Neuronal stem cell (in vitro differentiated cells): ENCODE results near the gene ENOX1.
A peak's percentile ranks its signal among the peaks of the same experiment; 100 is the strongest.

ENCODE experiments used
- DNase-seq: peaks from one replicate; pipeline ENCODE4 v3.0.0-alpha.2; 2013; ENCODE audit warnings: low spot score
- H2AFZ ChIP-seq: one replicate; pipeline ENCODE4 v1.6.1; 2013; ENCODE audit warnings: mild to moderate bottlenecking, low read length, inconsistent platforms
- H2AK5ac ChIP-seq: 2 replicates; pipeline ENCODE4 v1.6.1; 2013; ENCODE audit warnings: low read depth, mild to moderate bottlenecking, inconsistent platforms, low read length, moderate library complexity, mixed read lengths
- H2BK120ac ChIP-seq: 2 replicates; pipeline ENCODE4 v1.6.1; 2013; ENCODE audit warnings: low read depth, mild to moderate bottlenecking, inconsistent platforms, low read length, moderate library complexity, mixed read lengths
- H2BK12ac ChIP-seq: one replicate; pipeline ENCODE4 v1.6.1; 2013; ENCODE audit warnings: low read length, inconsistent platforms
- H2BK15ac ChIP-seq: 2 replicates; pipeline ENCODE4 v1.6.1; 2013; ENCODE audit warnings: mild to moderate bottlenecking, low read length, inconsistent platforms, mixed read lengths
- H2BK5ac ChIP-seq: one replicate; pipeline ENCODE4 v1.6.1; 2013; ENCODE audit warnings: inconsistent platforms, mild to moderate bottlenecking, low read length, moderate library complexity
- H3K14ac ChIP-seq: one replicate; pipeline ENCODE4 v1.6.1; 2013; ENCODE audit warnings: low read length, inconsistent platforms
- H3K18ac ChIP-seq: 2 replicates; pipeline ENCODE4 v1.6.1; 2013; ENCODE audit warnings: low read length, inconsistent platforms
- H3K23ac ChIP-seq: 2 replicates; pipeline ENCODE4 v1.6.1; 2013; ENCODE audit warnings: low read depth, mild to moderate bottlenecking, mixed read lengths, low read length, inconsistent platforms; ENCODE audit not compliant: poor library complexity
- H3K27ac ChIP-seq: replicated peaks from 3 replicates; pipeline ENCODE4 v1.5.1; 2013; ENCODE audit warnings: low read length, inconsistent platforms
- H3K27me3 ChIP-seq, 3 experiments: 2 replicates each; pipeline ENCODE4 v1.6.1; 2013; ENCODE audit warnings: low read length in 3 of 3, mild to moderate bottlenecking in 2 of 3, inconsistent platforms in 1 of 3, low read depth in 1 of 3, mixed read lengths in 1 of 3, moderate library complexity in 1 of 3; ENCODE audit not compliant: control insufficient read depth in 3 of 3, insufficient read depth in 3 of 3
- H3K36me3 ChIP-seq, 2 donors: replicated peaks in 1 of 2; 2 replicates each; pipeline ENCODE4 v1.6.1; 2013; ENCODE audit warnings: low read length in 2 of 2; ENCODE audit not compliant: control insufficient read depth in 2 of 2, insufficient read depth in 2 of 2
- H3K4ac ChIP-seq: 2 replicates; pipeline ENCODE4 v1.6.1; 2013; ENCODE audit warnings: inconsistent platforms, mild to moderate bottlenecking, low read length, moderate library complexity
- H3K4me1 ChIP-seq, 2 donors: 1 replicate in 1 of 2; 2 replicates in 1 of 2; pipeline ENCODE4 v1.6.1; 2013; ENCODE audit warnings: low read length in 2 of 2, low read depth in 1 of 2; ENCODE audit not compliant: control insufficient read depth in 2 of 2, insufficient read depth in 1 of 2
- H3K4me2 ChIP-seq: one replicate; pipeline ENCODE4 v1.6.1; 2013; ENCODE audit warnings: mild to moderate bottlenecking, low read length, inconsistent platforms; ENCODE audit not compliant: insufficient read depth, poor library complexity, severe bottlenecking
- H3K4me3 ChIP-seq, 2 donors: 2 replicates each; pipeline ENCODE4 v1.5.1; 2013; ENCODE audit warnings: low read length in 2 of 2, mild to moderate bottlenecking in 2 of 2, inconsistent platforms in 1 of 2, moderate library complexity in 1 of 2
- H3K79me1 ChIP-seq: one replicate; pipeline ENCODE4 v1.6.1; 2013; ENCODE audit warnings: low read depth, mild to moderate bottlenecking, inconsistent platforms, low read length, moderate library complexity
- H3K9ac ChIP-seq: one replicate; pipeline ENCODE4 v1.6.1; 2013; ENCODE audit warnings: mild to moderate bottlenecking, low read depth, low read length, inconsistent platforms; ENCODE audit not compliant: poor library complexity
- H3K9me3 ChIP-seq, 2 donors: replicated peaks in 1 of 2; 2 replicates each; pipeline versions ENCODE3 to v1.6.1; 2013; ENCODE audit warnings: low read length in 2 of 2, mild to moderate bottlenecking in 2 of 2, inconsistent platforms in 1 of 2, low read depth in 1 of 2, mixed read lengths in 1 of 2, moderate library complexity in 1 of 2; ENCODE audit not compliant: control insufficient read depth in 2 of 2, insufficient read depth in 1 of 2
- H4K8ac ChIP-seq: one replicate; pipeline ENCODE4 v1.6.1; 2013; ENCODE audit warnings: low read depth, mild to moderate bottlenecking, inconsistent platforms, low read length, moderate library complexity
- H4K91ac ChIP-seq: one replicate; pipeline ENCODE4 v1.6.1; 2013; ENCODE audit warnings: low read length, low read depth, mild to moderate bottlenecking, inconsistent platforms; ENCODE audit not compliant: poor library complexity
- WGBS, 2 donors: extraction: QIAGEN DNeasy Blood & Tissue Kit; methylation state at CpG; one replicate each; pipeline ENCODE4 v1.1.7; 2013; ENCODE audit warnings: missing lambda C conversion rate in 2 of 2, mixed read lengths in 1 of 2; ENCODE audit not compliant: insufficient read length in 2 of 2, insufficient replicate concordance in 1 of 2; ENCODE audit errors: extremely low coverage in 2 of 2; 5-methylcytosine and 5-hydroxymethylcytosine counted together

ENOX1 gene

DNA sequence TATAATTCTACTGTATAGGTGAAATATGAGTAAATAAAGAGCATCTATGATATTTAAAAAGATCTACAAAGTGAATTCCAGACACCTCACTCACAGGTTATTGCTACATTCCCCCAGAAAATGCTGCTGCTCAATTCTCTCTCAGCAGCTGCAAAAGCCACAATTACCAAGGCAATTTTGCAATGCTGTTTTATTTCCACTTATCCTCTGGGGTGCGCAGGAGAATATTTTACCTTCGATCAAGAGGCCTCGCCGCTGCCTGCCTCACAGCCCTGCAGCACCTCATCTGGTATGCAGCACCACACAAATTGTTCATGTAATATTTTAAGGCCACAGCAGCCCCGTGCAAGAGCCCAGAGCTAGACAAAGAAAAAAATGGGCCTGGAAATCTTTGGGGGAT lies 430.2 kb downstream of the ENOX1 start:
- Histone ChIP-seq H3K9me3 (no peaks in the 10 kb centered on the region), H2BK15ac (no peak overlapping the region), H3K36me3 (no peaks in the 10 kb centered on the region), H3K4me2 (no peak overlapping the region), H3K23ac (no peak overlapping the region), H4K91ac (no peak overlapping the region), H2AK5ac (no peak overlapping the region), H3K18ac (no peak overlapping the region), H3K14ac (no peak overlapping the region), H2BK12ac (no peak overlapping the region), H3K79me1 (no peaks in the 10 kb centered on the region), H2BK5ac (no peak overlapping the region), H3K4ac (no peak overlapping the region), H3K9ac (no peak overlapping the region), H2AFZ (no peak overlapping the region), H4K8ac (no peak overlapping the region), H3K4me3 (no peak overlapping the region), H3K4me1 (peaks cover 2 to 16% of the 10 kb centered on the region in 2 donors), H3K27ac (no peak overlapping the region), H3K27me3 (no peaks in the 10 kb centered on the region), H2BK120ac (no peak overlapping the region)
- no CpG with 5 or more reads among the region's 5 CpGs for WGBS, 2 donors
- DNase-seq, result no peak

GRCh38 chr13:43355774-43356173 lies 431.0 kb downstream of the ENOX1 start:
- peak overlapping the region; percentile 22 for H3K18ac ChIP-seq
- no peak overlapping the region for H2BK120ac ChIP-seq
- H3K36me3 ChIP-seq, result no peaks in the 10 kb centered on the region
- no peak overlapping the region for H2AK5ac ChIP-seq
- H4K91ac ChIP-seq, result no peak overlapping the region
- no peaks in the 10 kb centered on the region for H3K9me3 ChIP-seq
- H3K4me1 ChIP-seq, result peaks cover under 1 to 11% of the 10 kb centered on the region in 2 donors
- H2BK15ac ChIP-seq, result no peak overlapping the region
- no peak overlapping the region for H2AFZ ChIP-seq
- H2BK5ac ChIP-seq, result no peak overlapping the region
- no peak overlapping the region for H3K27ac ChIP-seq
- no peaks in the 10 kb centered on the region for H3K79me1 ChIP-seq
- no peak overlapping the region for H4K8ac ChIP-seq
- peak overlapping the region; percentile 10 for H3K14ac ChIP-seq
- no CpG with 5 or more reads among the region's 17 CpGs for WGBS, 2 donors
- no peak overlapping the region for H3K4me3 ChIP-seq
- no peak overlapping the region for H3K23ac ChIP-seq
- H3K27me3 ChIP-seq, result no peaks in the 10 kb centered on the region
- H2BK12ac ChIP-seq, result no peak overlapping the region
- H3K4me2 ChIP-seq, result no peak overlapping the region
- no peak overlapping the region for H3K9ac ChIP-seq
- no peak for DNase-seq
- H3K4ac ChIP-seq, result no peak overlapping the region

DNA sequence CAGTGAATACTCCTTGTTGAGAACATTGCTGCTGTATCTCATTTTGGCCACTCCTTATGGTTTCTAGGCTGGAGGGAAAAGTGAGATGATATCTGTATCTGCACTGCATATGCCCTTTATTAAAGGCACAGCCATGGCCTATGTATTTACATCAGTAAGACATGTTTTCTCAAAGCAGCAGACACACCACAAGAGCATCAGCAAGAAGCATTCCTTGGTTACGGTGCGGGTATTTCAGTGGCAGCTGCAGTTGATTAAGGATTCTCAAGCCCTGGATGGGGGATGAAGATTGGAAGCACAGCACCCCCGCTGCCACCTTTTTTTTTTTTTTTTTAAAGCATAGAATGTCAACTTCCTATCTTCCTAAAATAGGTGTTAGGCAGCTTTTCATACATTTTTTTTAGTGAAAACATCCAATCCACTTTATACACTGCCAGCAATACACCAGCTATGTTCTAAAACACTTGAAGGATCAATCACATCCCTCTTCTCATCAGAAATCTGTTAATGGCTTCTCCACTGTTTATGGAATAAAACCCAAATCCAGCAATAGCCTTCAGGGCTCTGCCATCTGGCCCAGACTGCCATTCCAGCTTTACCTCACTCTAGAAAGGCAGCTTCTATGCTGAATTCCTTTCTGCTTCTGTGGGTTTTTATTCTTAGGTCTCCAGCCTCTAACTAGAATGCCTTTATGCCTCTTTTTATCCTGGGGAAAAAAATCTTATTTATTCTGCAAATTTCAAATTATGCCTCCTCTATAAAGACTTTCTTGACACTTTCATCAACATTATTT lies 432.4 kb downstream of the ENOX1 start:
- Histone ChIP-seq H3K23ac (no peak overlapping the region), H3K4me1 (peaks cover 0 to 2% of the 10 kb centered on the region in 2 donors), H3K9ac (no peak overlapping the region), H3K27ac (no peak overlapping the region), H3K4me2 (no peak overlapping the region), H3K36me3 (no peaks in the 10 kb centered on the region), H3K18ac (no peak overlapping the region), H2BK5ac (no peak overlapping the region), H2BK120ac (no peak overlapping the region), H2BK15ac (no peak overlapping the region), H3K27me3 (no peaks in the 10 kb centered on the region), H3K79me1 (no peaks in the 10 kb centered on the region), H2BK12ac (no peak overlapping the region), H3K4ac (no peak overlapping the region), H3K9me3 (no peaks in the 10 kb centered on the region), H3K14ac (no peak overlapping the region), H4K8ac (no peak overlapping the region), H4K91ac (no peak overlapping the region), H2AK5ac (no peak overlapping the region), H2AFZ (no peak overlapping the region), H3K4me3 (no peak overlapping the region)
- no peak for DNase-seq
- no CpG with 5 or more reads among the region's 3 CpGs for WGBS, 2 donors

DNA sequence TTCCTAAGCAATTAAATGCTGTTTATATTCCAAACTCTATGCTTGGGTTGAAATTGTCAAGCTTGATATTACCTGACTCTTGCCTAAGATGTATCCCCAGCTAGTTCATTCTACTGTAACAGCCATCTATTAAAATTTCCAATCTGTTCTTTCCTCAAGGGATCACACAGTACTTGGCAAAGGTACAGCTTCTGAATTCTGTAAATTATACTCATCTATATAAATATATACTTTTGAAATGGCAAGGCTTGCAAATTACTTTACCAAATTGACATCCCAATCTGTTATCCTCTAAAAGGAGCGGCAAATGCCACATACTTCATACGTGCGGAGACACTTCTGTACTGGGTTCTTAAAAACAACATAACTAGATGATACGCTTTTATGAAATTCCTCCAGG lies 433.1 kb downstream of the ENOX1 start:
- H3K14ac ChIP-seq, result no peak overlapping the region
- H2BK12ac ChIP-seq, result no peak overlapping the region
- H3K27ac ChIP-seq, result no peak overlapping the region
- H3K23ac ChIP-seq, result no peak overlapping the region
- no peak for DNase-seq
- no peaks in the 10 kb centered on the region for H3K79me1 ChIP-seq
- H2BK15ac ChIP-seq, result no peak overlapping the region
- H4K8ac ChIP-seq, result no peak overlapping the region
- H3K4me1 ChIP-seq, result peaks cover 0 to 2% of the 10 kb centered on the region in 2 donors
- H3K36me3 ChIP-seq, result no peaks in the 10 kb centered on the region
- no peak overlapping the region for H3K9ac ChIP-seq
- no peak overlapping the region for H3K4me2 ChIP-seq
- no peak overlapping the region for H3K4ac ChIP-seq
- no peak overlapping the region for H2AFZ ChIP-seq
- no peaks in the 10 kb centered on the region for H3K9me3 ChIP-seq
- no CpG with 5 or more reads among the region's 4 CpGs for WGBS, 2 donors
- H2BK5ac ChIP-seq, result no peak overlapping the region
- H3K27me3 ChIP-seq, result no peaks in the 10 kb centered on the region
- H4K91ac ChIP-seq, result no peak overlapping the region
- no peak overlapping the region for H2BK120ac ChIP-seq
- no peak overlapping the region for H3K18ac ChIP-seq
- H2AK5ac ChIP-seq, result no peak overlapping the region
- H3K4me3 ChIP-seq, result no peak overlapping the region
